ENCODE data around the gene VPREB3. TPM values are rescaled to one million over a fixed set of nuclear protein-coding genes. Genes with fewer than 3 reads are reported as not detected.

Gene VPREB3
- total and polyA plus RNA-seq, 2 of the 8 experiments (the other 6 are each of a cell fraction or from before 2014, with no cell fraction given) = 0.52 to 4.6 TPM

GRCh38 chr22:23769321-23769965 lies 15.2 kb upstream of the VPREB3 start:
- H2BK20ac ChIP-seq (ENCODE audit: low read length) = 0 out of 2 replicates have a peak overlapping the region, but pooled peaks have one; percentile 2
- TF ChIP-seq ZNF274 (IDR thresholded peaks at IDR 0.05; ENCODE audit: borderline replicate concordance, extremely low read depth, low read length) (no peak), JUN (IDR thresholded peaks at IDR 0.05; ENCODE audit: low read depth, low read length) (no peak), NRF1 (IDR thresholded peaks at IDR 0.05; ENCODE audit: low read depth, low read length) (no peak), CTBP2 (IDR thresholded peaks at IDR 0.05; ENCODE audit: borderline replicate concordance, insufficient read depth, insufficient read length, low read length) (no peak), CEBPB (IDR thresholded peaks at IDR 0.05; ENCODE audit: low read depth, low read length) (no peak), TEAD4 (IDR thresholded peaks at IDR 0.05; ENCODE audit: low read depth, low read length) (no peak), EZH2 (IDR thresholded peaks at IDR 0.05; ENCODE audit: low read depth, low read length, severe bottlenecking) (no peak), BCL11A (IDR thresholded peaks at IDR 0.05; ENCODE audit: low read depth in 2 of 2, low read length in 2 of 2) (no peak), KDM1A (IDR thresholded peaks at IDR 0.05; ENCODE audit: borderline replicate concordance, low read length) (no peak), TAF7 (optimal IDR thresholded peaks at IDR 0.05; ENCODE audit: borderline replicate concordance, low read depth, low read length) (no peak), TBP (IDR thresholded peaks at IDR 0.05; ENCODE audit: low read depth, low read length) (no peak), CBX5 (IDR thresholded peaks at IDR 0.05; ENCODE audit: low read depth, low read length) (no peak)

More at GRCh38 chr22:23769321-23769965, 15.2 kb upstream of the VPREB3 start:
- Histone ChIP-seq H3K9ac (replicated peaks in 1 of 4; ENCODE audit: extremely low read depth in 1 of 4, low read depth in 3 of 4, low read length in 3 of 4) (no peak overlapping the region), H2AFZ (ENCODE audit: low read length) (no peak overlapping the region), H3K4me2 (ENCODE audit: insufficient read depth in 1 of 2, low read depth in 2 of 2, low read length in 2 of 2) (no peak overlapping the region), H3K4me3 (ENCODE audit: extremely low read depth in 1 of 4, insufficient read depth in 2 of 4, low read depth in 3 of 4, low read length in 4 of 4) (no peak overlapping the region), H2AK5ac (ENCODE audit: low read depth, low read length) (no peak overlapping the region), H3K79me1 (ENCODE audit: low read depth, low read length) (no peaks in the 10 kb centered on the region), H3K79me2 (ENCODE audit: control insufficient read depth in 1 of 2, insufficient read depth in 2 of 2, low read length in 2 of 2) (no peaks in the 10 kb centered on the region), H3K23ac (ENCODE audit: insufficient read length) (no peak overlapping the region), H3K14ac (ENCODE audit: insufficient read length) (no peak overlapping the region), H2BK120ac (replicated peaks; ENCODE audit: low read depth, low read length) (no peak overlapping the region), H3K4ac (replicated peaks; ENCODE audit: insufficient read length, low read depth, low read length) (no peak overlapping the region), H4K20me1 (replicated peaks in 1 of 2; ENCODE audit: control insufficient read depth in 1 of 2, insufficient read depth in 2 of 2, low read length in 2 of 2) (peaks cover 0 to 19% of the 10 kb centered on the region in 2 experiments), H4K91ac (replicated peaks; ENCODE audit: insufficient read length, low read length) (peak overlapping the region; percentile 5), H2BK12ac (ENCODE audit: low read depth, low read length) (peak overlapping the region; percentile 18; the same call in 1 of the 2 replicates), H3K27me3 (replicated peaks in 1 of 4; ENCODE audit: control insufficient read depth in 3 of 4, extremely low read depth in 1 of 4, insufficient read depth in 3 of 4, low read length in 3 of 4) (peaks cover 0 to 27% (median 19%) of the 10 kb centered on the region in 4 experiments; a peak in 6 of 7 replicates), H2BK5ac (ENCODE audit: low read depth, low read length) (no peak overlapping the region), H3K56ac (replicated peaks; ENCODE audit: insufficient read length, low read depth, low read length) (no peak overlapping the region), H3K27ac (ENCODE audit: low read depth, low read length) (no peak overlapping the region), H3K23me2 (ENCODE audit: low read depth, low read length) (peaks cover 19% of the 10 kb centered on the region), H4K8ac (ENCODE audit: extremely low read depth, insufficient read depth, low read length) (peak overlapping the region; percentile 11), H3K18ac (ENCODE audit: extremely low read depth, low read length) (no peak overlapping the region), H4K5ac (ENCODE audit: insufficient read length, low read depth, low read length) (no peak overlapping the region), H3K9me3 (ENCODE audit: insufficient read depth in 2 of 2, low read depth in 1 of 2, low read length in 1 of 2) (no peaks in the 10 kb centered on the region), H2BK15ac (ENCODE audit: low read length) (no peak overlapping the region), H3K4me1 (replicated peaks in 1 of 4; ENCODE audit: control insufficient read depth in 3 of 4, insufficient read depth in 4 of 4, low read length in 3 of 4) (peaks cover 0 to 22% (median 14%) of the 10 kb centered on the region in 4 experiments; a peak in 6 of 7 replicates), H3K36me3 (ENCODE audit: control insufficient read depth in 2 of 4, insufficient read depth in 4 of 4, low read length in 3 of 4) (no peaks in the 10 kb centered on the region)
- FAIRE-seq (no peak), DNase-seq (ENCODE audit: low read depth in 1 of 2, low spot score in 2 of 2) (no peak)
- ChIA-PET POLR2A (ENCODE audit: partially characterized antibody) (interaction anchor here (0.7 to 3.7 kb wide), 5 partner anchors 10 to 124 kb away, joined by 3 to 21 read pairs (median 4); partner anchors contain the start of gene MIF), CTCF (ENCODE audit: partially characterized antibody) (interaction anchor here (0.7 to 9.6 kb wide), 13 partner anchors 15 to 160 kb away, joined by 3 to 73 read pairs (median 4); partner anchors contain the start of genes SLC2A11, SMARCB1, VPREB3 and ZNF70)
- 75% methylated on average over 6 of the region's 6 CpGs; no CpG with 5 or more reads in 1 of the 2 experiments for WGBS, 2 experiments (ENCODE audit: extremely low coverage in 1 of 2, insufficient coverage in 1 of 2, insufficient read length in 1 of 2, insufficient replicate concordance in 2 of 2, low coverage in 1 of 2, low lambda C conversion rate in 2 of 2, missing lambda C conversion rate in 1 of 2)
